NT2/D1 (cell line): ENCODE data around the gene TFPI2.

Experiments
- SUZ12 ChIP-seq: IDR thresholded peaks from 2 replicates; pipeline ENCODE4 v1.6.1; 2011; ENCODE audit not compliant: insufficient read length, insufficient read depth; ENCODE audit errors: extremely low read depth
- ZNF274 ChIP-seq: IDR thresholded peaks from 2 replicates; pipeline ENCODE4 v1.6.1; 2011; ENCODE audit warnings: mild to moderate bottlenecking, low read depth, low read length

DNA sequence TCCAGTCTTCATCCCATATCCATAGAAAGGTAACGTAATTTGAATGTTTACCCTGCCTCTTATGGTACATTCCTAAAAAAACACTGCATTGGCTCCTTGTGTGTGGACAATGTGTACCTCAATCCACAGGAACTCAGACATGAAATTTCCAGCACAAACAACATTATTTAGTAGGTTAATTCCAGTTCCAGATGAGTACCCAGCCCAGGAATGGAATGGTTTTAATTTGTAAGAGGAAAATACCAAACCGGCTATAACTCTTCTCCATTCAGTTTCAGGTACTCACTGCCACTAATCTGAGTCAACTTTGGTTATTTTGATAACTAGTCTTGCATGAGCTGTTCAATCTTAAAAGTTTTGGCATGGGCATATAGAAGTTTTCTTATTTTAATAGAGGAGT lies 39.0 kb downstream of the TFPI2 start:
- TF ChIP-seq ZNF274: no peak
- TF ChIP-seq SUZ12: no peak
